ENCODE data around the gene SREK1.

SREK1 gene

DNA sequence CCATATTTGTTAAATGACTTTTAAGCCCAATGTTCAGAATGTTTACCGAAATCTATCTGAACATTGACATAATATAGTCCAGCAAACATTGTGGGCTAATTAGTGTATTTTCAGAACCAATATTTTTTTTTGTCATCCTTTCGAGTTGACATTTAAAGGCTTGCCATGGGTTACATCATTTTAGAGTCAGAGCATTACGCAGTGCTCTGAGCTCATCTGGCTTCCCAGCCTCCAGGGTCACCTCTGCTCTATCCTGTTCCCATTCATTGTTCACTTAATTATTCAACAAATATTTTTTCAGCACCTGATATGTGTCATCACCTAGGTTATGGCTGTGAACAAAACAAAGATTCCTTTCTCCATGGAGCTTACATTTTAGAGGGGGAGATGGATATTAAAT lies 80.2 kb downstream of the SREK1 start:
- TF ChIP-seq TEAD4 (IDR thresholded peaks at IDR 0.05): no peak
- no peak for TF ChIP-seq NFIC (IDR thresholded peaks at IDR 0.05)
- no peak for TF ChIP-seq ZBTB7A (IDR thresholded peaks at IDR 0.05; ENCODE audit: low read depth)
- TF ChIP-seq EP300 (IDR thresholded peaks at IDR 0.05; ENCODE audit: borderline replicate concordance): no peak
- TF ChIP-seq CREB1 (IDR thresholded peaks at IDR 0.05; ENCODE audit: low read depth): no peak
- no peak for TF ChIP-seq FOXM1 (IDR thresholded peaks at IDR 0.05; ENCODE audit: borderline replicate concordance, low read depth)
- no peak for TF ChIP-seq MAX (IDR thresholded peaks at IDR 0.05)
- no peak for TF ChIP-seq CEBPB (IDR thresholded peaks at IDR 0.05)
- TF ChIP-seq USF1 (IDR thresholded peaks at IDR 0.05): no peak
- no peak for TF ChIP-seq YY1 (IDR thresholded peaks at IDR 0.05; ENCODE audit: low read depth)
- TF ChIP-seq EGR1 (IDR thresholded peaks at IDR 0.05): no peak
- no peak for TF ChIP-seq RAD21 (IDR thresholded peaks at IDR 0.05; ENCODE audit: low read depth)
- no peak for TF ChIP-seq TCF12 (IDR thresholded peaks at IDR 0.05; ENCODE audit: low read depth)

- TF ChIP-seq TAF1 (IDR thresholded peaks at IDR 0.05; ENCODE audit: low read depth) (no peak), USF1 (IDR thresholded peaks at IDR 0.05) (no peak), YY1 (IDR thresholded peaks at IDR 0.05; ENCODE audit: low read depth) (no peak), TEAD4 (IDR thresholded peaks at IDR 0.05) (no peak), CEBPB (IDR thresholded peaks at IDR 0.05) (no peak), EGR1 (IDR thresholded peaks at IDR 0.05) (no peak), EP300 (IDR thresholded peaks at IDR 0.05; ENCODE audit: borderline replicate concordance) (no peak)
- TF ChIP-seq, protein P1, sequence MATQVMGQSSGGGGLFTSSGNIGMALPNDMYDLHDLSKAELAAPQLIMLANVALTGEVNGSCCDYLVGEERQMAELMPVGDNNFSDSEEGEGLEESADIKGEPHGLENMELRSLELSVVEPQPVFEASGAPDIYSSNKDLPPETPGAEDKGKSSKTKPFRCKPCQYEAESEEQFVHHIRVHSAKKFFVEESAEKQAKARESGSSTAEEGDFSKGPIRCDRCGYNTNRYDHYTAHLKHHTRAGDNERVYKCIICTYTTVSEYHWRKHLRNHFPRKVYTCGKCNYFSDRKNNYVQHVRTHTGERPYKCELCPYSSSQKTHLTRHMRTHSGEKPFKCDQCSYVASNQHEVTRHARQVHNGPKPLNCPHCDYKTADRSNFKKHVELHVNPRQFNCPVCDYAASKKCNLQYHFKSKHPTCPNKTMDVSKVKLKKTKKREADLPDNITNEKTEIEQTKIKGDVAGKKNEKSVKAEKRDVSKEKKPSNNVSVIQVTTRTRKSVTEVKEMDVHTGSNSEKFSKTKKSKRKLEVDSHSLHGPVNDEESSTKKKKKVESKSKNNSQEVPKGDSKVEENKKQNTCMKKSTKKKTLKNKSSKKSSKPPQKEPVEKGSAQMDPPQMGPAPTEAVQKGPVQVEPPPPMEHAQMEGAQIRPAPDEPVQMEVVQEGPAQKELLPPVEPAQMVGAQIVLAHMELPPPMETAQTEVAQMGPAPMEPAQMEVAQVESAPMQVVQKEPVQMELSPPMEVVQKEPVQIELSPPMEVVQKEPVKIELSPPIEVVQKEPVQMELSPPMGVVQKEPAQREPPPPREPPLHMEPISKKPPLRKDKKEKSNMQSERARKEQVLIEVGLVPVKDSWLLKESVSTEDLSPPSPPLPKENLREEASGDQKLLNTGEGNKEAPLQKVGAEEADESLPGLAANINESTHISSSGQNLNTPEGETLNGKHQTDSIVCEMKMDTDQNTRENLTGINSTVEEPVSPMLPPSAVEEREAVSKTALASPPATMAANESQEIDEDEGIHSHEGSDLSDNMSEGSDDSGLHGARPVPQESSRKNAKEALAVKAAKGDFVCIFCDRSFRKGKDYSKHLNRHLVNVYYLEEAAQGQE (IDR thresholded peaks at IDR 0.05; ENCODE audit: low read depth): no peak
Measured at GRCh38 chr5:66224773-66225553, 80.9 kb downstream of the SREK1 start.

GRCh38 chr5:66230551-66230950 lies 86.5 kb downstream of the SREK1 start:
- TF ChIP-seq CREB1 (IDR thresholded peaks at IDR 0.05; ENCODE audit: low read depth): no peak
- TF ChIP-seq TAF1 (IDR thresholded peaks at IDR 0.05; ENCODE audit: low read depth): no peak
- TF ChIP-seq USF1 (IDR thresholded peaks at IDR 0.05): no peak
- TF ChIP-seq MAX (IDR thresholded peaks at IDR 0.05): no peak
- TF ChIP-seq EP300 (IDR thresholded peaks at IDR 0.05; ENCODE audit: borderline replicate concordance): no peak
- TF ChIP-seq YY1 (IDR thresholded peaks at IDR 0.05; ENCODE audit: low read depth): no peak
- TF ChIP-seq TCF12 (IDR thresholded peaks at IDR 0.05; ENCODE audit: low read depth): no peak
- TF ChIP-seq NFIC (IDR thresholded peaks at IDR 0.05): no peak
- TF ChIP-seq RAD21 (IDR thresholded peaks at IDR 0.05; ENCODE audit: low read depth): no peak
- TF ChIP-seq ZBTB7A (IDR thresholded peaks at IDR 0.05; ENCODE audit: low read depth): no peak
- no peak for TF ChIP-seq EGR1 (IDR thresholded peaks at IDR 0.05)
- no peak for TF ChIP-seq FOXM1 (IDR thresholded peaks at IDR 0.05; ENCODE audit: borderline replicate concordance, low read depth)
- no peak for TF ChIP-seq TEAD4 (IDR thresholded peaks at IDR 0.05)
- TF ChIP-seq CEBPB (IDR thresholded peaks at IDR 0.05): no peak
- TF ChIP-seq, protein P1 (IDR thresholded peaks at IDR 0.05; ENCODE audit: low read depth): no peak

- no peak for TF ChIP-seq ZBTB7A (IDR thresholded peaks at IDR 0.05; ENCODE audit: low read depth)
- TF ChIP-seq EGR1 (IDR thresholded peaks at IDR 0.05): no peak
- no peak for TF ChIP-seq CREB1 (IDR thresholded peaks at IDR 0.05; ENCODE audit: low read depth)
- TF ChIP-seq RAD21 (IDR thresholded peaks at IDR 0.05; ENCODE audit: low read depth): no peak
- TF ChIP-seq USF1 (IDR thresholded peaks at IDR 0.05): no peak
- TF ChIP-seq, protein P1 (IDR thresholded peaks at IDR 0.05; ENCODE audit: low read depth): no peak
- TF ChIP-seq TAF1 (IDR thresholded peaks at IDR 0.05; ENCODE audit: low read depth): no peak
- no peak for TF ChIP-seq NFIC (IDR thresholded peaks at IDR 0.05)
- no peak for TF ChIP-seq EP300 (IDR thresholded peaks at IDR 0.05; ENCODE audit: borderline replicate concordance)
- no peak for TF ChIP-seq TCF12 (IDR thresholded peaks at IDR 0.05; ENCODE audit: low read depth)
- no peak for TF ChIP-seq TEAD4 (IDR thresholded peaks at IDR 0.05)
- no peak for TF ChIP-seq YY1 (IDR thresholded peaks at IDR 0.05; ENCODE audit: low read depth)
Measured at GRCh38 chr5:66231508-66231907, 87.4 kb downstream of the SREK1 start.

Measured in Ishikawa (cell line).